ENCODE data around the gene AK4.

The AK4 gene

GRCh38 chr1:65197636-65198035 lies 49.6 kb downstream of the AK4 start:
- Mint-ChIP-seq H3K36me3 (ENCODE audit: low read depth) (peaks cover 16% of the 10 kb centered on the region), H3K9me3 (no peaks in the 10 kb centered on the region), H3K27ac (no peak overlapping the region), H3K4me3 (no peak overlapping the region), H3K4me1 (peaks cover 10% of the 10 kb centered on the region), H3K27me3 (ENCODE audit: low read depth) (no peaks in the 10 kb centered on the region)
- TF ChIP-seq CTCF (IDR thresholded peaks at IDR 0.05; ENCODE audit: unreplicated experiment in 3 of 3): no peak

- TF ChIP-seq CTCF (IDR thresholded peaks at IDR 0.05; ENCODE audit: unreplicated experiment in 3 of 3): no peak
- no peak overlapping the region for H3K4me3 Mint-ChIP-seq
- H3K9me3 Mint-ChIP-seq: no peaks in the 10 kb centered on the region
- H3K27me3 Mint-ChIP-seq (ENCODE audit: low read depth): no peaks in the 10 kb centered on the region
- H3K36me3 Mint-ChIP-seq (ENCODE audit: low read depth): peaks cover 14% of the 10 kb centered on the region
- H3K27ac Mint-ChIP-seq: no peak overlapping the region
- peaks cover 10% of the 10 kb centered on the region for H3K4me1 Mint-ChIP-seq
Observed at GRCh38 chr1:65198096-65198495, 50.1 kb downstream of the AK4 start.

- no peak overlapping the region for H3K27ac Mint-ChIP-seq
- H3K9me3 Mint-ChIP-seq: no peaks in the 10 kb centered on the region
- peaks cover 8% of the 10 kb centered on the region for H3K4me1 Mint-ChIP-seq
- no peak overlapping the region for H3K4me3 Mint-ChIP-seq
- TF ChIP-seq CTCF (IDR thresholded peaks at IDR 0.05; ENCODE audit: unreplicated experiment in 3 of 3): no peak
- peaks cover 6% of the 10 kb centered on the region for H3K36me3 Mint-ChIP-seq (ENCODE audit: low read depth)
- no peaks in the 10 kb centered on the region for H3K27me3 Mint-ChIP-seq (ENCODE audit: low read depth)
Observed at GRCh38 chr1:65200411-65200810, 52.4 kb downstream of the AK4 start.

- Mint-ChIP-seq H3K27me3 (ENCODE audit: low read depth) (no peaks in the 10 kb centered on the region), H3K4me3 (no peak overlapping the region), H3K9me3 (no peaks in the 10 kb centered on the region), H3K36me3 (ENCODE audit: low read depth) (peaks cover 3% of the 10 kb centered on the region), H3K27ac (no peak overlapping the region), H3K4me1 (no peaks in the 10 kb centered on the region)
- TF ChIP-seq CTCF (IDR thresholded peaks at IDR 0.05; ENCODE audit: unreplicated experiment in 3 of 3): no peak
Observed at GRCh38 chr1:65206836-65207235, 58.8 kb downstream of the AK4 start.

- Mint-ChIP-seq H3K4me1 (no peaks in the 10 kb centered on the region), H3K27me3 (ENCODE audit: low read depth) (no peaks in the 10 kb centered on the region), H3K4me3 (no peak overlapping the region), H3K27ac (no peak overlapping the region), H3K9me3 (no peaks in the 10 kb centered on the region), H3K36me3 (ENCODE audit: low read depth) (peaks cover 5% of the 10 kb centered on the region)
- no peak for TF ChIP-seq CTCF (IDR thresholded peaks at IDR 0.05; ENCODE audit: unreplicated experiment in 3 of 3)
Observed at GRCh38 chr1:65207317-65207716, 59.3 kb downstream of the AK4 start.

- Mint-ChIP-seq H3K4me1 (no peaks in the 10 kb centered on the region), H3K27me3 (ENCODE audit: low read depth) (no peaks in the 10 kb centered on the region), H3K27ac (no peak overlapping the region), H3K36me3 (ENCODE audit: low read depth) (peaks cover 5% of the 10 kb centered on the region), H3K9me3 (no peaks in the 10 kb centered on the region), H3K4me3 (no peak overlapping the region)
- TF ChIP-seq CTCF (IDR thresholded peaks at IDR 0.05; ENCODE audit: unreplicated experiment in 3 of 3): no peak
Observed at GRCh38 chr1:65208563-65208973, 60.6 kb downstream of the AK4 start.
